Muscle layer of colon (tissue), 2 donors: Measurements from ENCODE around the gene DLL1.

ENCODE experiments used
- H3K27ac ChIP-seq: one replicate; pipeline ENCODE4 v1.7.0; 2013; ENCODE audit warnings: low read depth, mild to moderate bottlenecking, low read length, moderate library complexity
- H3K27me3 ChIP-seq, 2 donors: one replicate each; pipeline ENCODE4 v1.7.0; 2013; ENCODE audit warnings: low read length in 2 of 2, mild to moderate bottlenecking in 2 of 2; ENCODE audit not compliant: insufficient read depth in 2 of 2, control insufficient read depth in 1 of 2
- H3K36me3 ChIP-seq: one replicate; pipeline ENCODE4 v1.7.0; 2013; ENCODE audit warnings: mild to moderate bottlenecking, low read length; ENCODE audit not compliant: insufficient read depth
- H3K4me1 ChIP-seq: one replicate; pipeline ENCODE4 v1.7.0; 2013; ENCODE audit warnings: mild to moderate bottlenecking, low read length; ENCODE audit not compliant: insufficient read depth
- H3K4me3 ChIP-seq, 2 donors: one replicate each; pipeline ENCODE4 v1.7.0; 2013; ENCODE audit warnings: low read length in 2 of 2, low read depth in 1 of 2, mild to moderate bottlenecking in 1 of 2, moderate library complexity in 1 of 2
- H3K9ac ChIP-seq: one replicate; pipeline ENCODE4 v1.7.0; 2013; ENCODE audit warnings: low read length
- H3K9me3 ChIP-seq: one replicate; pipeline ENCODE4 v1.7.0; 2013; ENCODE audit warnings: mild to moderate bottlenecking, low read length
- donor health status: abdominal sarcoma.
- donor health status: Adenocarcinoma of cecum.

The DLL1 gene

DNA sequence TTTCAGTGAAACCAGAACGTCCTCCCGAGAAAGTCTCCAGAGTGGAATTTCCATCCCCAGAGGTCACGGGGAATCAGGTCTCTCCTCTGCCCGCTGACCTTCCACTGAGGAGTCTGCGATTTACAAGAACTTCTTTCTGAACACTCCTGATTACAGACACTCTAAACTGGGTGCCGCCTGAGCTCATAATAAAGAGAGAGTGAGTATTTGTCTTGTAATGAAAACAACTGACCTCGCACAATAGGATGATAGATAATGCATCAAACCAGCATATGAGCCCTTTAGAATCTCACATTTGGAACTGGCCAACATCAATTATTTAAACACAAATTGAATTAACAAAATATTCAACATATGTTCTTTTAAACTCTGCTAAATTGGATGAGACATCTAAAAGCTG lies 47.5 kb downstream of the DLL1 start:
- Histone ChIP-seq H3K27ac (no peak overlapping the region), H3K36me3 (no peaks in the 10 kb centered on the region), H3K27me3 (no peaks in the 10 kb centered on the region), H3K9ac (no peak overlapping the region), H3K4me1 (no peaks in the 10 kb centered on the region), H3K4me3 (no peak overlapping the region), H3K9me3 (no peaks in the 10 kb centered on the region)

GRCh38 chr6:170238741-170239565 lies 51.9 kb downstream of the DLL1 start:
- no peaks in the 10 kb centered on the region for H3K9me3 ChIP-seq
- H3K9ac ChIP-seq: no peak overlapping the region
- no peaks in the 10 kb centered on the region for H3K36me3 ChIP-seq
- H3K4me1 ChIP-seq: no peaks in the 10 kb centered on the region
- H3K4me3 ChIP-seq: no peak overlapping the region
- H3K27ac ChIP-seq: no peak overlapping the region
- no peaks in the 10 kb centered on the region for H3K27me3 ChIP-seq

GRCh38 chr6:170237999-170238740 lies 52.7 kb downstream of the DLL1 start:
- Histone ChIP-seq H3K27ac (no peak overlapping the region), H3K4me1 (no peaks in the 10 kb centered on the region), H3K36me3 (no peaks in the 10 kb centered on the region), H3K4me3 (no peak overlapping the region), H3K9me3 (no peaks in the 10 kb centered on the region), H3K27me3 (no peaks in the 10 kb centered on the region), H3K9ac (no peak overlapping the region)

- no peaks in the 10 kb centered on the region for H3K27me3 ChIP-seq
- no peak overlapping the region for H3K9ac ChIP-seq
- H3K4me1 ChIP-seq: no peaks in the 10 kb centered on the region
- H3K36me3 ChIP-seq: no peaks in the 10 kb centered on the region
- H3K4me3 ChIP-seq: no peak overlapping the region
- H3K9me3 ChIP-seq: no peaks in the 10 kb centered on the region
- H3K27ac ChIP-seq: no peak overlapping the region
Observed at GRCh38 chr6:170236131-170236836, 54.6 kb downstream of the DLL1 start.

DNA sequence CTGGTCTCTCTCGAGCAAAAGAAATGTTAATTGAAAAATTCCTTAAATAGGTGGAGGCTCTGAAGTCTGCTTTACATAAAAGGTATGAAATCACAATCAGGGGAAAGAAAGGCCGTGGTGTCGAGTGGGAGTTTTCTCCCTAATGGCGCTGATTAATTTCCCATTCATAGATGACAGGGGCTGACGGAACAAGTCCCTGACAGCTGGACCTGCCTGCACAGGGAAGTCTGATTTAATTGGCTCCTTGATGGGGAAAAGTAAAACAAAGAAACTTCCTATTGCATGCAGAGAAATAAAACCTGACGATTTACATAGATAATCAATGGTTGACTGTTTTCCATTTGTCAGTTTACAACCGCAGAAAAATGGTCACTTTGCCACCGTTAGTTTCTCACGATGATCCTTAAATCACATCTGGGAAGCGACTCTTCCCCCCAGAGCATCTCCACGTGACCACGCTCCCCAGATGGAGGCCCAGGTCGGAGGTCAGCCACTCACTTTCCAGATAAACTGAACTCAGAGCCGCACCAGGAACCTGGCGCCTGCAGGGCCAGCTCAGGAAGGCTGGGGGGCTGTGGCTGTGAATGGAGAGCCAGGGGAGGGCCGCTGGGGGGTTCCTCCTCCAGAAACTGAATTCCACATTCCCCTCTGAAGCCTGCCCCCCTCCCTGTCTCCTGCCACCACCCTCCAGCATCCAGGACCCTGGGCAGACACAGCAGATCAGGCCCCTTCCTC lies 55.3 kb downstream of the DLL1 start:
- Histone ChIP-seq H3K4me1 (no peaks in the 10 kb centered on the region), H3K4me3 (no peak overlapping the region), H3K36me3 (no peaks in the 10 kb centered on the region), H3K9ac (no peak overlapping the region), H3K9me3 (no peaks in the 10 kb centered on the region), H3K27ac (no peak overlapping the region), H3K27me3 (no peaks in the 10 kb centered on the region)

DNA sequence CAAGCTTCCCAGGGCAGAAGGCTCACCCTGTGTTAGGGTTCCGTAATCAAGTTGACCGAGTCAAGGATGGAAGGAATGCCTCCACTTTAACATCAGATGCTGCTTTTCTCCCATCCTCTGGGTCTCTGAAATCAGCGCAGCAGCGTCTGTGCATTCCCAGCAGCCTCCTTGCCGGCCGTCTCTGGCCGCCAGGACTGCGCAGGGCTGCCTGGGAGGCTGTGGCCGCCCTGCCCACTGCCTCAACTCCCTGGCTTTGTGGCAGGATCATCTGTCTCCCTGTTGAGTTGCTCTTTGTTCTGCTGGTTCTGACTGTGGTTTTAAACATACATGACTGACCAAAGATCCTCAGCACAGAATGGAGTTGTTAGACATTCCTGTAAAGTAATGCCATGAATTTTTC lies 56.5 kb downstream of the DLL1 start:
- Histone ChIP-seq H3K4me3 (no peak overlapping the region), H3K27me3 (no peaks in the 10 kb centered on the region), H3K27ac (no peak overlapping the region), H3K9ac (no peak overlapping the region), H3K9me3 (no peaks in the 10 kb centered on the region), H3K4me1 (no peaks in the 10 kb centered on the region), H3K36me3 (no peaks in the 10 kb centered on the region)

DNA sequence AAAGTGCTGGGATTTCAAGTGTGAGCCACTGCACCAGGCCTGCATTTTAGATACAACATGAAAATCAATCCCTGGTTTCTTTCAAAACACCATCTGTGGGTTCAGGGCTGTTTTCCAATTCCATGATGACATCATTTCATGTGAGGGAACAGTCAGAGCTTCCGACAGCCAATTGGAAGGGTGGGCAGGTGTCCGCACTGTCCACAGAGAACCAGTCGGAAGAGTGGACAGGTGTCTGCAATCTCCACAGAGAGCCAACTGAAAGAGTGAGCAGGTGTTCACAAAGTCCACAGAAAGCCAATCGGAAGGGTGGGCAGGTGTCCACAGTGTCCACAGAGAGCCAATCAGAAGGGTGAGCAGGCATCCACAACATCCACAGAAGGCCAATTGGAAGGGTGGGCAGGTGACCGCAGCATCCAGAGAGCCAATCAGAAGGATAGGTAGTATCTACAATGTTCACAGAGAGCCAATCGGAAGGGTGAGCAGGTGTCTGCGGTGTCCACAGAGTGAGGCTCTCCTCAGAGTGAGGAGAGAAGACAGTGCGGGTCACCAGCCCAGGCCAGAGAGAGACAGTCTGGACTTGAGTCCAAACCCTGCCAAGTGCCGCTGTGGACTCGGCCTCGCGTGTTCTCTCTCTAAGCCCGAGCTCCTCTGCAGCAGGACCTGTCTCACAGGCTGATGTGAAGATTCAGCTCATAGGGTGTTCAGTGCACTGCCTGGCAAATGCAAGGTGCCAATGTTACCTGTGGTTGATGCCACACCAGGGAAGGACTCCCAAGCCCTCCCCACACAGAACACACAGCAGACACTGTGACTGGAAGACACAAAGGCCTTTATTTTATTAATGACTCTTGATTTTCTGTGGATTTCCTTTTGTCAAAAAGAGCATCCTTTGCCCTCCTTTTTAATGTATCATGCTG lies 57.3 kb downstream of the DLL1 start:
- Histone ChIP-seq H3K4me3 (no peak overlapping the region), H3K4me1 (no peaks in the 10 kb centered on the region), H3K9ac (no peak overlapping the region), H3K9me3 (no peaks in the 10 kb centered on the region), H3K27ac (no peak overlapping the region), H3K36me3 (no peaks in the 10 kb centered on the region), H3K27me3 (no peaks in the 10 kb centered on the region)
